Activated CD4-positive, alpha-beta T cell treated with anti-CD3 and anti-CD28 coated beads, Interleukin-2, amount 10 ng/mL, durations not matched to agents 7 days and 5 days (primary cell): ENCODE results near the gene POLR1F. TPM values are rescaled to one million over a fixed set of nuclear protein-coding genes. Genes with fewer than 3 reads are reported as not detected.

ENCODE experiments used
- CTCF ChIA-PET: fragments of 350-600 bp; sonication (Branson Sonifier 250); formaldehyde crosslinking; loops from one replicate; lab custom pipeline; 2021; ENCODE audit warnings: antibody characterized with exemption; lab: Charles Lee
- POLR2A ChIA-PET: fragments of 350-600 bp; sonication (Branson Sonifier 250); formaldehyde crosslinking; loops from one replicate; lab custom pipeline; 2021; ENCODE audit warnings: antibody characterized with exemption; lab: Charles Lee
- DNase-seq: peaks from one replicate; pipeline ENCODE4 v3.0.0-alpha.2; 2020
- H3K27ac Mint-ChIP-seq: one replicate; pipeline ENCODE4 v1.8.0; 2021; ENCODE audit warnings: mild to moderate bottlenecking, moderate library complexity, mixed read lengths
- H3K27me3 Mint-ChIP-seq: one replicate; pipeline ENCODE4 v1.8.0; 2021; ENCODE audit warnings: mixed read lengths
- H3K36me3 Mint-ChIP-seq: one replicate; pipeline ENCODE4 v1.8.0; 2021; ENCODE audit warnings: low read depth, mixed read lengths
- H3K4me1 Mint-ChIP-seq: one replicate; pipeline ENCODE4 v1.8.0; 2021; ENCODE audit warnings: mixed read lengths
- H3K4me3 Mint-ChIP-seq: one replicate; pipeline ENCODE4 v1.8.0; 2021; ENCODE audit warnings: mild to moderate bottlenecking, moderate library complexity, mixed read lengths
- H3K9me3 Mint-ChIP-seq: one replicate; pipeline ENCODE4 v1.8.0; 2021; ENCODE audit warnings: mixed read lengths
- total RNA-seq, 2 experiments: library from RNA; stranded (reverse); gene quantifications; one replicate each; pipeline ENCODE4 v1.2.3, GENCODE V29; 2021

Gene POLR1F
- 10 to 100 TPM; 15.5 to 17.0 TPM for total RNA-seq

GRCh38 chr7:19708397-19709248 is at the start of gene POLR1F:
Gene POLR1F, minus strand, starts transcription at chr7:19709037. Its CDS starts 21 bp downstream, at chr7:19709016.
- Mint-ChIP-seq H3K27me3 (no peaks in the 10 kb centered on the region), H3K36me3 (no peaks in the 10 kb centered on the region), H3K9me3 (no peaks in the 10 kb centered on the region), H3K27ac (peak within 1 kb of the TSS; percentile 93), H3K4me3 (peak within 1 kb of the TSS; percentile 96), H3K4me1 (peaks cover 34% of the 10 kb centered on the region)
- CTCF ChIA-PET: interaction anchor here (0.6 to 1.9 kb wide), 7 partner anchors 8 to 1170 kb away, joined by 3 to 18 read pairs (median 3); no protein-coding TSS in a partner anchor
- DNase-seq: peak; percentile 93
- POLR2A ChIA-PET: no interaction called here

GRCh38 chr7:19754521-19755116 is 45.8 kb upstream of the POLR1F start:
- Mint-ChIP-seq H3K27ac (no peak overlapping the region), H3K4me1 (no peaks in the 10 kb centered on the region), H3K4me3 (no peak overlapping the region), H3K27me3 (peaks cover 5% of the 10 kb centered on the region), H3K9me3 (no peaks in the 10 kb centered on the region), H3K36me3 (no peaks in the 10 kb centered on the region)
- CTCF ChIA-PET: no interaction called here
- no peak for DNase-seq
- POLR2A ChIA-PET: no interaction called here

- ChIA-PET CTCF (no interaction called here), POLR2A (no interaction called here)
- H3K27me3 Mint-ChIP-seq: peaks cover 5% of the 10 kb centered on the region
- no peaks in the 10 kb centered on the region for H3K4me1 Mint-ChIP-seq
- DNase-seq: no peak
- H3K9me3 Mint-ChIP-seq: no peaks in the 10 kb centered on the region
- H3K4me3 Mint-ChIP-seq: no peak overlapping the region
- H3K36me3 Mint-ChIP-seq: no peaks in the 10 kb centered on the region
- no peak overlapping the region for H3K27ac Mint-ChIP-seq
These were observed 43.2 kb upstream of the POLR1F start for GRCh38 chr7:19752020-19752419.

GRCh38 chr7:19749658-19750057 is 40.8 kb upstream of the POLR1F start:
- Mint-ChIP-seq H3K4me1 (no peaks in the 10 kb centered on the region), H3K4me3 (no peak overlapping the region), H3K36me3 (no peaks in the 10 kb centered on the region), H3K27ac (no peak overlapping the region), H3K27me3 (no peaks in the 10 kb centered on the region), H3K9me3 (no peaks in the 10 kb centered on the region)
- no peak for DNase-seq
- ChIA-PET CTCF (no interaction called here), POLR2A (no interaction called here)

GRCh38 chr7:19747740-19748339 is 39.0 kb upstream of the POLR1F start:
- no peak overlapping the region for H3K27ac Mint-ChIP-seq
- H3K4me1 Mint-ChIP-seq: no peaks in the 10 kb centered on the region
- POLR2A ChIA-PET: no interaction called here
- CTCF ChIA-PET: interaction anchor here (1.1 kb wide), 1 partner anchor 851 kb away, joined by 3 read pairs; no protein-coding TSS in a partner anchor
- no peak for DNase-seq
- no peak overlapping the region for H3K4me3 Mint-ChIP-seq
- H3K9me3 Mint-ChIP-seq: no peaks in the 10 kb centered on the region
- H3K36me3 Mint-ChIP-seq: no peaks in the 10 kb centered on the region
- no peaks in the 10 kb centered on the region for H3K27me3 Mint-ChIP-seq

- Mint-ChIP-seq H3K9me3 (no peaks in the 10 kb centered on the region), H3K36me3 (no peaks in the 10 kb centered on the region), H3K27ac (no peak overlapping the region), H3K27me3 (peaks cover 3% of the 10 kb centered on the region), H3K4me1 (no peaks in the 10 kb centered on the region), H3K4me3 (no peak overlapping the region)
- ChIA-PET POLR2A (no interaction called here), CTCF (no interaction called here)
- no peak for DNase-seq
These were observed 35.2 kb upstream of the POLR1F start for GRCh38 chr7:19744075-19744474.

GRCh38 chr7:19728716-19729115 is 19.9 kb upstream of the POLR1F start:
- no peak overlapping the region for H3K4me3 Mint-ChIP-seq
- CTCF ChIA-PET: interaction anchor here (1.0 kb wide), 1 partner anchor 20 kb away, joined by 3 read pairs; the partner anchor contains the start of gene POLR1F

GRCh38 chr7:19725770-19726169 is 16.9 kb upstream of the POLR1F start:
- no peak for DNase-seq
- H3K36me3 Mint-ChIP-seq: no peaks in the 10 kb centered on the region
- ChIA-PET CTCF (no interaction called here), POLR2A (no interaction called here)
- H3K27ac Mint-ChIP-seq: no peak overlapping the region
- no peak overlapping the region for H3K4me3 Mint-ChIP-seq
- no peaks in the 10 kb centered on the region for H3K9me3 Mint-ChIP-seq
- H3K4me1 Mint-ChIP-seq: no peaks in the 10 kb centered on the region
- H3K27me3 Mint-ChIP-seq: peaks cover 5% of the 10 kb centered on the region

More at GRCh38 chr7:19728716-19729115, 19.9 kb upstream of the POLR1F start:
- DNase-seq: no peak
- peaks cover 5% of the 10 kb centered on the region for H3K27me3 Mint-ChIP-seq
- H3K36me3 Mint-ChIP-seq: no peaks in the 10 kb centered on the region
- POLR2A ChIA-PET: no interaction called here
- no peaks in the 10 kb centered on the region for H3K9me3 Mint-ChIP-seq
- H3K4me1 Mint-ChIP-seq: no peaks in the 10 kb centered on the region
- H3K27ac Mint-ChIP-seq: no peak overlapping the region

GRCh38 chr7:19715499-19715898 is 6.7 kb upstream of the POLR1F start:
- ChIA-PET CTCF (no interaction called here), POLR2A (no interaction called here)
- peaks cover 4% of the 10 kb centered on the region for H3K27me3 Mint-ChIP-seq
- no peak for DNase-seq
- no peaks in the 10 kb centered on the region for H3K9me3 Mint-ChIP-seq
- no peaks in the 10 kb centered on the region for H3K4me1 Mint-ChIP-seq
- H3K4me3 Mint-ChIP-seq: no peak overlapping the region
- no peak overlapping the region for H3K27ac Mint-ChIP-seq
- H3K36me3 Mint-ChIP-seq: no peaks in the 10 kb centered on the region

- H3K4me3 Mint-ChIP-seq: no peak overlapping the region
- peak; percentile 53 for DNase-seq
- ChIA-PET CTCF (interaction anchor here (0.6 to 1.7 kb wide), 5 partner anchors 13 to 885 kb away, joined by 3 to 9 read pairs (median 5); no protein-coding TSS in a partner anchor), POLR2A (no interaction called here)
- no peaks in the 10 kb centered on the region for H3K36me3 Mint-ChIP-seq
- H3K27ac Mint-ChIP-seq: no peak overlapping the region
- peaks cover 10% of the 10 kb centered on the region for H3K4me1 Mint-ChIP-seq
- H3K27me3 Mint-ChIP-seq: peaks cover 4% of the 10 kb centered on the region
- H3K9me3 Mint-ChIP-seq: no peaks in the 10 kb centered on the region
These were observed 4.8 kb upstream of the POLR1F start for GRCh38 chr7:19713676-19714075.

- CTCF ChIA-PET: interaction anchor here (0.6 to 1.9 kb wide), 7 partner anchors 9 to 1171 kb away, joined by 3 to 18 read pairs (median 3); no protein-coding TSS in a partner anchor
These were observed 377 bp upstream of the POLR1F start for GRCh38 chr7:19709249-19709578.

GRCh38 chr7:19707240-19707639 is 1.6 kb downstream of the POLR1F start:
- Mint-ChIP-seq H3K4me1 (peaks cover 34% of the 10 kb centered on the region), H3K9me3 (no peaks in the 10 kb centered on the region)

More at GRCh38 chr7:19709249-19709578, 377 bp upstream of the POLR1F start:
- H3K4me1 Mint-ChIP-seq: peaks cover 34% of the 10 kb centered on the region
- peak overlapping the region; percentile 93 for H3K27ac Mint-ChIP-seq
- H3K4me3 Mint-ChIP-seq: peak overlapping the region; percentile 96
- no peaks in the 10 kb centered on the region for H3K9me3 Mint-ChIP-seq
- DNase-seq: no peak
- no peaks in the 10 kb centered on the region for H3K27me3 Mint-ChIP-seq
- H3K36me3 Mint-ChIP-seq: no peaks in the 10 kb centered on the region
- POLR2A ChIA-PET: interaction anchor here (0.6 kb wide), 1 partner anchor 657 kb away, joined by 3 read pairs; no protein-coding TSS in a partner anchor

GRCh38 chr7:19705663-19706062 is 3.2 kb downstream of the POLR1F start:
- Mint-ChIP-seq H3K27ac (no peak overlapping the region), H3K27me3 (no peaks in the 10 kb centered on the region), H3K4me1 (peaks cover 34% of the 10 kb centered on the region), H3K9me3 (no peaks in the 10 kb centered on the region), H3K36me3 (peaks cover 12% of the 10 kb centered on the region), H3K4me3 (no peak overlapping the region)
- ChIA-PET POLR2A (no interaction called here), CTCF (no interaction called here)
- DNase-seq: no peak

More at GRCh38 chr7:19707240-19707639, 1.6 kb downstream of the POLR1F start:
- no peak for DNase-seq
- Mint-ChIP-seq H3K27me3 (no peaks in the 10 kb centered on the region), H3K27ac (peak overlapping the region; percentile 93), H3K4me3 (peak overlapping the region; percentile 96), H3K36me3 (peaks cover 7% of the 10 kb centered on the region)
- ChIA-PET POLR2A (no interaction called here), CTCF (no interaction called here)
